Fibroblast of upper back skin (primary cell): ENCODE data around the gene PID1.
"Not testable (repeated sequence)": the region's sequence is repeated elsewhere in the genome, so short reads cannot be mapped to it uniquely, and the experiment has no call there.

Experiments used
- DNase-seq: peaks from one replicate; pipeline ENCODE4 v3.0.0-alpha.2; 2013

Gene PID1

GRCh38 chr2:229206548-229206947 is 64.5 kb downstream of the PID1 start:
- no peak for DNase-seq

GRCh38 chr2:229205704-229206103 is 65.4 kb downstream of the PID1 start:
- DNase-seq = no peak

DNA sequence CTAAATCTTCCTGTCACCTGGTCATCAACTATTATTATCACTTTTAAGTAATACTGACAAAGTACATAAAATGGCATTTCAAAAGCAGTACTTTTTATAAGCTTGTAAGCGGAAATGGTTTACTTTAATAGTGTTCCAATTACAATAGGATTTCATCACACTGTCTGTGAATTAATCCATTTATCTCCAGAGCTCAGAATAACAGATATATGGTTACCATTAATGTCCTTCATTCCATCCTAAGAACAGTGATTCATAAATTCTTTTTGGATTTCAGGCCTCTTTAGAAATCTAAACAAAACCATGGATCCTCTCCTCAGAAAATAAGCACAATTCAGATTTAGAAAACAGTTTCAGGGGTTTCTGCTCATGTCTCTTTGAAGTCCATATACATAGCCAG is 68.4 kb downstream of the PID1 start:
- DNase-seq = peak; percentile 23

DNA sequence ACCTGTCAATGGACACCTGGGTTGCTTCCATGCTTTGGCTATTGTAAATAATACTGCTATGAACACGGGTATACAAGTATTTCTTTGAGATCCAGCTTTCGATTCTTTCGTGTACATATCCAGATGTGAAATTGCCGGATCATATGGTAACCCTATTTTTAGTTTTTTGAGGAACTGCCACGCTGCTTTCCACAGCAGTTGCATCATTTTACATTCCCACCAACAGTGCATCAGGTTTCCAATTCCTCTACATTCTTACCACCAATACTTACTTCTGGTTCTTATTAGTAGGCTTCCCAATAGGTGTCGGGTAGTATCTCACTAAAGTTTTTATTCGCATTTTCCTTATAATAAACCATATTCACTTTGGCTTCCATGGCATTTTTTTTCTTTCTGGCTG is 69.6 kb downstream of the PID1 start:
- DNase-seq = peak; percentile 17

DNA sequence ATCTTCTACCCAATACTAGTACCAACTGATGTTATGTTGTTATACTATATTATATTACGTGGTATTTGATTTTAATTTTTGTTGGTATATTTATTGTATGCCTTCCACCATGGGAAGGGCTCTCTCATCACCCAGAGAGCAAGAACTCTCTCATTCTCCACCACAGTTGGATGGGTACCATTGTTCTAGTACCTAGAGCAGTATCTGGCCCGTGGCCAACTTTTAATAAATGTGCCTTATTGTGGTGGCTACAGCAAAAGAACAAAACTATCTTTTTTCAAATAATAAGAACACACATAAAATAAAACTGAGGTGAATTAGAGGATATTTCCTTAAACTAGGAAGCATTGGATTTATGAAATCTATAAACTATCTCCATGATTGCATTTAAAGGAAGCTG is 71.8 kb downstream of the PID1 start:
- no peak for DNase-seq

DNA sequence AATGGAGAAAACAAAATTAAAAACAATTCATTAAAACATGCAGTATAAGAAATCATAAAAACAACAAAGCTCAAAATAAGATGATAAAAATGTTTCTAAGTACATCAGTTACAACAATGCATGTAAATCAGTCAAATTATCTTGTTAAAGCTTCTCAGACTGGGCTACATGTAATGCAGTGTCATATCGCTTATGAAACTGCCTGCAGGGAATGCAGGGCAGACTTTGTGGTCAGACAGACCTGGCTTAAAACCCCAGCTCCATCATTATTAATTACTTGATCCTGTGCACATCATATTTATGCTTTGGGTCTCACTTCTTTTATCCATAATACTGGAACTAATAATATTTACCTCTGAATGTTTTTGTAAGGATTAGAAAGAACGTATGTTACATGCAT is 74.6 kb downstream of the PID1 start:
- DNase-seq = peak; percentile 4

- no peak for DNase-seq
These were observed 75.6 kb downstream of the PID1 start for GRCh38 chr2:229195346-229195947.

GRCh38 chr2:229193281-229193680 is 77.8 kb downstream of the PID1 start:
- DNase-seq = no peak

GRCh38 chr2:229191413-229191812 is 79.7 kb downstream of the PID1 start:
- DNase-seq = no peak

GRCh38 chr2:229187123-229187522 is 84.0 kb downstream of the PID1 start:
- DNase-seq = not testable (repeated sequence)

GRCh38 chr2:229181641-229182040 is 89.4 kb downstream of the PID1 start:
- DNase-seq = no peak

DNA sequence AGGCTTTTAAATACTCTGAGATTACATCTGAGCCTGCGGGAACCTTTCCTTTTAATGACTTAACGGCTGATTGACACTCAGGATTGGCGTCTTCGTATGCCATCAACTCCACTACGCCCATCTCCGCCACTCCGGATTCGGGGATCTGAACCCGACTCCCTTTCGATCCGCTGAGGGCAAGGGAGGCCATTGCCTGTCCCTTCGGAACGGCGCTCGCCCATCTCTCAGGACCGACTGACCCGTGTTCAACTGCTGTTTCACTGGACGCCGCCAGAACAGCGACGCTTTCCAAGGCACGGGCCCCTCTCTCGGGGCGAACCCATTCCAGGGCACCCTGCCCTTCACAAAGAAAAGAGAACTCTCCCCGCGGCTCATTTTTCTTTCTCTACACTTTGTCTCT is 90.4 kb downstream of the PID1 start:
- DNase-seq = no peak

- DNase-seq = no peak
These were observed 91.5 kb downstream of the PID1 start for GRCh38 chr2:229179628-229180027.

DNA sequence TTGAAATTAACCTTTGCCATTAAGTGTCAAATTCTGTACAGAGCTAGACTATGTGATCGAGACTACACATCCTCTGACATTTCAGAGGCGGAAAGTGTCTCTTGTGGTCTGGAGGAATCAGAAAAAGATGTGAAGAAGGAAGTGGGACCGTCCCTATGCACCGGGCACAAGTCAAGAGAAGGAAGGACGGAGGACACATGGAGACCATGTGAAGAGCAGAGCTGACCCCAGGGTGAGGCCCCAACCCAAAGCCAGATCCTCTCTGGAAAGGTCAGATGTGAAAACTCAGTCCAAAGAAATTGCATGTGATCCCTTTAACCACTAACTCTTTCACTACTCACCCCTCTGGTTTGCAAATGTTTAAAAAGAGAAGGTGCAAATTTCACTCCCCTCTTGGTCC is 92.4 kb downstream of the PID1 start:
- DNase-seq = no peak

DNA sequence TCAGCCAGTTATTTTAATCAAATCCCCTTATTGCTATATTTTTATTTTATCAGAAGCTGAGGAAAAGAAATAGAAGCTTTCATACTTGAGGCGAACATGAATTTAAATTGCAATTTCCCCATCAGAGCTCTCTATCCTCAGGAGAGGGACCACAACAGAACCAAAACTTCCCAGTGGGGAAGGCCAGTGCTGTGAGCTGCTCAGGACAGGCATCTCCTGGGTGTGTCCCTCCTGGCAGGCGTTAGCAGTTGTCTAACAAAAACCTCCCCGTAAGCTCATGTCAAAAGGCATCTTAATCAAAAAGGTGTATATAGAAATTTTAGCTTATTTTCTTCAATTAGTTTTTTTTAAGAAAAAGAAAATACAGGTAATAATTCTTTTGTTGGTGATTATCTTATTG is 93.0 kb downstream of the PID1 start:
- DNase-seq = no peak

DNA sequence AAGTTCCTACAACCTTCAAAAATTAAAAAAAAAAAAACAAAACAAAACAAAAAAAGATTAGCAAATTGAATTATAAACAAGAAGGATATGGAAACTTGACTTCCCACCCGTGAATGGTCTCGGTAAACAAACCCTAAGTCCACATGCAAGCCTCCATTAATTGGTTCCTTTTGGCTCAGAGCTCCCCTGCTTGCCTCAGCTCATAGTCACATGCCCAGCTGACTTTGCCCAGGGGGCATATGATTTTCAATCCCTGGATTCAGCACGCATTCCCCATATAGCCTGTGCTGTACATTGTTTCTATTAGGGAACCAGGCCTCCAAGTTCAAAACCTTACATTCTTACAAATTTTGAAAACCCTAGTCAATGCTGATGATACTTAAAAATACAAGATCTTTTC is 95.0 kb downstream of the PID1 start:
- DNase-seq = no peak

DNA sequence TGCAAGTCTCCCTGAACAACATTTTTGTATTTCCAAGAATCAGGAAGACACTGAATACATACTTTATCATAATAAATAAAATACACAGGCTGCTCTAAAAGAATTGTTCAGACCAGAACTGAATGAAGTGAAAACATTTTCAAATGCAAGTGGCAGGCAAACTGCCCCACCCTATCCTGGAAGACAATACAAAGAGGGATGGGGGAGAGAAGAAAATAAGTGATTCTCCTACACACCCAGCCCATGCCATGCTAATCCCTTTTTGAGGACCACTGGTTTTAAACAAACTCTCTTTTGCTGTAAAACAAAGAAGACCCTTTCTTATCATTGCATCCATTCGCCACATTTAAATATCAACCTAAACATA is 95.6 kb downstream of the PID1 start:
- DNase-seq = no peak

DNA sequence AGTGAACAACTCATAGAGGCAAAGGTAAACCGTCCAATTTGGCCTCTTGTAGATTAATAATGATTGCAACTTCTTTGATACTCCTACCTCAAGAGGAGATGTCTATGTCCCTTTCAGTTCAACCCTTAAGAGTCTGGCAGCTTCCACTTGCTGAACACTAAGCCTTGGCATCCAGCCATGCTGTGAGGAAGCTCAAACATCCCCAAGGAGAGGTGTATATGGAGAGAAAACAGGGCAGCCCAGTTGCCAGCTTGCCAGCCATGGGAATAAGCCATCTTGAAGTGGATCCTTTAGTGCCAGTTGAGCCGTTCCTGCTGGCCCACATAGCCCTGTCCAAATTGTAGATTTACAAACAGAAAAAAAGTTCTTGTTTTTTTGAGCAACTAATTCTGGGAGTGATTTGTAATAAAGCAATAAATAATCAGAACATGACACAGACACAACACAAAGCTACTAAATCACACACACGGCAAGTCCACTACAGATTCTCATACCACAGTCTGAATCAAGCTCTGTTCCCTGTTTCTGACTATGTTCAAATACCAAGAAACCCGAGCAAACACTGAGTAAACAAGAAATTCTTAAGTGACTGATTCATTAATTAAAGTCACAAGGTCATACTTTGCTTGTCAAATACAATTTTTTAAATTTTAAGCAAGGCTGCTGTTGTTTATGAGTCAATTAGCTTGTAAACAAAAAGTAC is 96.1 kb downstream of the PID1 start:
- DNase-seq = peak; percentile 11

- no peak for DNase-seq
These were observed 97.2 kb downstream of the PID1 start for GRCh38 chr2:229173825-229174359.

DNA sequence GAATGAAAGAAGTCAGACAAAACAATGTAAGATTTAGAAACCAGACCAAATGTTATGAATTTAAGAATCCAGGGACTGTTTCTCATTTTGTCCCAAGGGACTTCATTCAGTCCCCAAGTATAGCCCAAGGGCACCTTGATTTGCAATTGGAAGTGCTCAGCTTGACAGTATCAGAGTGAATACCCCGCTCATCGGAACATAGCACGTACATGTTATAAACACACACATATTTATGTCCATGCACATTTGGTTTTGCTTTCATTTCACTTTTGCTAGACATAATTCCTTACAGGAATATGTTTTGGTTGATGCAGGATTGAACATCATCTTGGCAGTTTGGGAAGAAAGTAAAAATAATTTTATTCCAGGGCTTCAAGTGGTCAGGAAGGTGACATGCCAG is 100.2 kb downstream of the PID1 start:
- no peak for DNase-seq

GRCh38 chr2:229170171-229170570 is 100.9 kb downstream of the PID1 start:
- no peak for DNase-seq

DNA sequence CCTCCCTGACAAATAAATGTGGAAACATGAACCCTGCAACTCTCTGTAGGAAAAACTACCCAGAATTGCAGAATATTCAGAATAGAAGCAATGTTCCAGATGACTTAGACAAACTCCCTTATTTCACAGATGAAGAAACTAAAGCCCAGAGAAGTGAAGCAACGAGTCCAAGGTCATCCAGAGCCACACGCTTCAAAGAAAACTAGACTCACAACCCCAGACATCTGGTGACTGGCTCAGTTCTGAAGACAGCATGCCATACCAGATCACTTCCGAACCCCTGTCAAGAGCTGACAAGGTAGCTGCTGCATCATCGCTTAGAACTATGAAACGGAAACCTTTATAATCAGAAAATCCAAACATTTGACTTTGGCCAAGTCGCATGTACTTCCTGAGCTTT is 101.3 kb downstream of the PID1 start:
- no peak for DNase-seq

GRCh38 chr2:229164545-229165249 is 106.4 kb downstream of the PID1 start:
- peak; percentile 3 for DNase-seq

DNA sequence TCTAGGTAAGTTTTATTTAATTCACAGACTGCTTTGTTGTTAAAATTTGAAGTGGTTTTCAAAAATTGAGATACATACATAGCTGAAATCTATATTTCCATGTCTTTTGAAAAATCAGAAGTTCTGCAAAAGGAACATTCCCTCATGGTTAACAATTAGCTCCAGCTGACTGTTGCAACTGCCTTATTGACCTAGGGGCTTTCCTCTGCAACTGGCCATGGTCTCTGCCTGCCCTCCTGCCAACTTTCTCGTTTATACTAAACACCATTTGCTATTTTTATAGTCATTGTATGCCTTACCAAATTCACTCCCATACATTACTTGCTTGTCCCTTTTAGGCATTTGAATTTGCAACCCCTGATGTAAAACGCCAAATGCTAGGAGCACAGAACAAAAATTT is 107.2 kb downstream of the PID1 start:
- no peak for DNase-seq
